ENCODE measurements around the gene CXCR4. TPM values are rescaled to one million over a fixed set of nuclear protein-coding genes. Genes with fewer than 3 reads are reported as not detected.

Gene CXCR4
- 10 to 100 TPM; 28.9 to 47.9 (median 34.0) TPM for polyA plus RNA-seq (ENCODE audit: insufficient read length in 10 of 10)
- long read RNA-seq, donor 1, transcript CXCR4-202 (1 exons, 1,895 nt) = minor isoform, 9 of 27 reads
- long read RNA-seq, donor 1, transcript CXCR4-201 (2 exons, 1,682 nt) = major isoform, 18 of 27 reads
- long read RNA-seq, donor 1, partial matches to known transcripts = 0 of 27 reads
- long read RNA-seq, donor 1, other reads (novel, unspliced or antisense) = 0 of 27 reads
- long read RNA-seq, donor 2, transcript CXCR4-201 (2 exons, 1,682 nt) = major isoform, 15 of 18 reads
- long read RNA-seq, donor 2, partial matches to known transcripts = 0 of 18 reads
- long read RNA-seq, donor 2, other reads (novel, unspliced or antisense) = 0 of 18 reads
- long read RNA-seq, donor 3 = 0 reads
- long read RNA-seq, donor 4, transcript CXCR4-201 (2 exons, 1,682 nt) = major isoform, 5 of 7 reads
- long read RNA-seq, donor 4, partial matches to known transcripts = 0 of 7 reads
- long read RNA-seq, donor 4, other reads (novel, unspliced or antisense) = 0 of 7 reads
- long read RNA-seq, donor 5, transcript CXCR4-202 (1 exons, 1,895 nt) = major isoform, 16 of 30 reads
- long read RNA-seq, donor 5, transcript CXCR4-201 (2 exons, 1,682 nt) = minor isoform, 14 of 30 reads
- long read RNA-seq, donor 5, partial matches to known transcripts = 0 of 30 reads
- long read RNA-seq, donor 5, other reads (novel, unspliced or antisense) = 0 of 30 reads
- long read RNA-seq, donor 6, transcript CXCR4-201 (2 exons, 1,682 nt) = major isoform, 13 of 25 reads
- long read RNA-seq, donor 6, transcript CXCR4-202 (1 exons, 1,895 nt) = minor isoform, 12 of 25 reads
- long read RNA-seq, donor 6, partial matches to known transcripts = 0 of 25 reads
- long read RNA-seq, donor 6, other reads (novel, unspliced or antisense) = 0 of 25 reads
- long read RNA-seq, donor 7, transcript CXCR4-202 (1 exons, 1,895 nt) = major isoform, 10 of 17 reads
- long read RNA-seq, donor 7, transcript CXCR4-201 (2 exons, 1,682 nt) = minor isoform, 7 of 17 reads
- long read RNA-seq, donor 7, partial matches to known transcripts = 0 of 17 reads
- long read RNA-seq, donor 7, other reads (novel, unspliced or antisense) = 0 of 17 reads
- long read RNA-seq, donor 8, transcript CXCR4-201 (2 exons, 1,682 nt) = minor isoform, 5 of 15 reads
- long read RNA-seq, donor 8, transcript CXCR4-202 (1 exons, 1,895 nt) = major isoform, 10 of 15 reads
- long read RNA-seq, donor 8, partial matches to known transcripts = 0 of 15 reads
- long read RNA-seq, donor 8, other reads (novel, unspliced or antisense) = 0 of 15 reads
- long read RNA-seq, donor 9, partial matches to known transcripts = 0 of 4 reads
- long read RNA-seq, donor 9, other reads (novel, unspliced or antisense) = 0 of 4 reads

GRCh38 chr2:136117909-136118818, at the start of gene CXCR4:
TSS of gene CXCR4 (minus strand) at chr2:136118149. CDS start at chr2:136118060, 89 bp downstream.
- DNase-seq = peak; percentile 48 to 83 (median 75)

GRCh38 chr2:136164280-136164776, 46.4 kb upstream of the CXCR4 start:
- DNase-seq = no peak

GRCh38 chr2:136162438-136162837, 44.5 kb upstream of the CXCR4 start:
- DNase-seq = no peak

GRCh38 chr2:136156411-136156810, 38.5 kb upstream of the CXCR4 start:
- no peak for DNase-seq

DNA sequence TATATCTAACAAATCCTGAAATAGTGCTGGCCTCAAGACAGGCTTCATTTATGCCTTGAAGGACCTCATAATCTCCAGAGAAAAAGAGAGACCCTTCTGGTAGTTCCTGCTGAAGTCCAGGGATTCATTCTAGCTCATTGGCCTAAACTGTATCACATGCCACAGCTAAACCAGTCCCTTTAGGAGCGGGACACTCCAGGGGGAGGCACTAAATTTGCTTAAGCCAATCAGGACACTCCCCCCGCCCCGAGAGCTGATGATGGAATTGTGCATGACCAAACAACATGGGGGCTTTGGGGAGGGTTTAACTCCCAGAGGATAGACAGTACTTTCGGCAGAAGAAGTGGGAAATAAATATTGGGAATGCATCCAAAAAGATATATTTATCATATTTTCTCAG, 36.4 kb upstream of the CXCR4 start:
- no peak for DNase-seq

DNA sequence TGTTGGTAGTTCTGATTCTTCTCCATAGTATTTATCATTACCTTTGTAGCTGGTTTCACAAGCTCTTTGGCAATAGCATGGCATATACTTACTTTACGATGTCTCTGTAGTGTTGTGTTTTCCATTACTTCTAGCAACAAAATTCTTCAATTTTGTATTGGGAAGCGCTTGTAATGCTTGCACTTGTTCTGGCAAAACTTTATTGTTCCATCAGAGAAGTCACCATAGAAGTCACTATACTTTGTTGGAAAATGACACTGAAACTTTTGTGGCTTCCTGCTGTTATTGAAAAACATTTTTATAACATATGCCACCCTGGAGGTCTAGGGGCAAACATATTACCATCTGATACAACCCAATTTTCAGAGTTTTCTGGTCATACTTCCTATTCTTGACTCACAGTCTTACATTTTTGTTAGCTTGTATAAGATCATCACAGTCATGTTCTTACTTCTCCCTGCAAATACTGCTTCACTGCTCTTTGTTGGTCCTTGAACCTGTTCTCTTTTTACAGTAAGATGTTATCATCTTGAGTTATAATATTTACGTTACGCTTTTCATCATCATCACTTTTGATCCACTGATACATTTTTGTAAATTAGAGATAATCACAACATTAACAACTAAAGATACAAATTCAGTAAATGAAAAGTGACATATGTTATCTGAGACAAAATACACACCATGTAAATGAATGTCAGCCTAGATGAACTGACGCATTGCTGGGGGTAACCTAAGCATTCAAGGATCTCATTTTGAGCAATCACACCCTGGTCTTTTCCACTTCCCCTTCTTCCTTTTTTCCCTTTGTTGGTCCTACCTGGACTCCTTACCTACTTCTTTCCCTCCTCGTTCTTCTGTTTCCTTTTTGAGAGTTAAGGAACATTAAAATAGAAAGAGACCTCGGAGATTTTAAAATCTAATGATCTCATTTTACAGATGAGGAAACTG, 33.3 kb upstream of the CXCR4 start:
- DNase-seq = no peak

- no peak for DNase-seq
Measured at GRCh38 chr2:136149011-136149410, 31.1 kb upstream of the CXCR4 start.

DNA sequence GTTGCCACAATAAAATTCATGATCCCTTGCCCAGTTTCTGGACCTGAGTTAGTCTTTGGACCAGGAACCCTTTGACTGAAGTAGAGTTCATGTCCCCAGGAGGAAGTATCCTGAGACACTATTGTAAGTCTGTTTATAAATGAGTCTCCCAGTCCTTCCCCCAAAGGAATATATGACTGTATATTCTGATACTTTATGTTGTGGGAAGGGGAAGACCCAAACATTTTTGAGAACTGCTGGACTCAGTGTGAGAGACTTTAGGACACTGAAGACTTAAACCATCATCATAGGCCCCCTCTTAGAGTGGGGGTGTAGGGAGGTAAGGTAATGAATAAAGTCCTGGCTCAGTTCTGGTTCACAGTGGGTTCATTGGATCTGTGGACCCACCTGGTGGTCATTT, 28.6 kb upstream of the CXCR4 start:
- no peak for DNase-seq

DNA sequence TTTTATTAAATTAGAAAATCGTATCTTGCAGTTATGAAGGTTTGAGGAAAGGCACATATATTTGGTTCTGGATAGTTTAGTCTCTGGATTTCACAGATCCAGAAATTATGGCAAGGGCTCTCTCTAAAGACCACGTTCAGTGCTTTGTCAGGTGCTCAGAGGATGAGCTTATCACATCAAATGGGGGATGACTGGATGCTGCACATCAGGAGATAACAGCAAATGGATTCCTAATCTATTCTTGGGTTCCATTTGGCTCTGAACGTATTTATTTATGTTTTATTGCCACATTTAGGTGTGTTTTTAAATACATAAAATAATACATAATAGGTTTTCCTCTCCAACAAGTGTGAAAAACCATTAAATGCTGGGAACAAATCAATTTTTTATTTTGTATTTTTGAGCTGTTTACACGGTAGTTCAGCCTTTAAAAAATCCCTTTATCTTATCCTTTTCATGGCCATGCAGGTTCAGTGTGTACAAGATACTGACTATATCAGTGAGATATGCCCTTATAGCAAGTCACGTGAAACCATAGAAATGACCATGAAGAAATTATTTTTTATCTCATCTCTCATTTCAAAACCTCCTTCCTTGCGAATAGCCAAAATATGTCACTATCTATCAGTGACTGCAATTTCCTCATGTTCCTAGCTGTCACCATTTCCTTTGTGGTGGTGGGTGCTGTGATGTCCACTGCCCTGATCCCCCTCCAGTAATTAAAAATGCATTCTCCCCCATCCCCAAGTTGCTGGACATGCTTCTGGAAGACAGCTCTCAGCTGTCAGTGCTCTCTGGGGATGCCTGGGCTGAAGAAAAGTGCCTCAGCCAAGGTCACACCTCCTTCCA, 25.9 kb upstream of the CXCR4 start:
- no peak for DNase-seq

DNA sequence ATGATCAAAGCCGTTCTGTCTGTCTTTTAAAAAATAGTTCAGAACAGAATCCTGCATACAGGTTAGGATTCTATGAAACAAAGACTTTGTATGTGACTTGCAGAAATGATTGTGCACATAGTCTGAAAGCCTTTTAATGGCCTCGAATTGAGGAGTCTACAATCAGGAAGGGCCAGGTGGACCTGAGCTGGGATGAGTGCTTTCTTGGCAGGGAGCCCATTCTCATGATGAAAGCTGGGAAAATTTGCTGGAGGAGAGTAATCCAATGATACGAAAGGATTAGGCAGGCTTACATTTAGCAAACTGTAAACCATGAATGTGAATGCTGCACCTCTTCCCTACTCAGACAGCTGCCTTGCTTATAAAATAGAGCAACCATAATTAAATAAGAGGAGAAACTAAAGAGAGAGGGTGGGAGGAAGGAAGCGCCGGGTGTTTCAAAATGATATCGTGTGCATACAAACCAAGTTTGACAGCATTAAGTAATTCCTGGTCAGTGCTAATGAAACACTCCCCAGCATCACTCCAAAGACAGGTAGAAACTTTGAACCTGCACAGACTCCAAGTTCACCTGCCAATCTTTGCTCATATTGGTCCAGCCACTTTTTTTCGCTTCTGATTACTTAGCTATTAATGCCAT, 23.7 kb upstream of the CXCR4 start:
- no peak for DNase-seq

GRCh38 chr2:136139631-136140030, 21.7 kb upstream of the CXCR4 start:
- no peak for DNase-seq

DNA sequence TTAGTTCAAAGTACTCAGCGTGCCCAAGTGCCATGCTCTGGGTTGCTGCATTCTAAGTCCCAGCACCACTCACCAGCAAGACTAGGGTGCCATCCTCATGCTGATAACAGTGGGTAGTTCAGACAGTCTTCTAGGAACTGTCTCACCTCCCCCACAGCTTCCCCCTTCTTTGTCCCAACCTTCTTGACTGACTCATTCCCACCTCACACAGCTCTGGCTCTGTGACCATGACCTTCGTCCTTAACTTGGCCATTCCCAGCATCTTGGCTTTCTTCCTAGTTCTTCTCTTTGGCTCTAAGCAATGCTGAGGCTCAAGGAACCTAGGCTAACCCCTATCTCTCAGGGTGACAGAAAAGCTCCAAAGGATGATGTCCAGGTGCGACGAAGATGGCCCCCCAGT, 20.0 kb upstream of the CXCR4 start:
- no peak for DNase-seq

GRCh38 chr2:136136931-136137330, 19.0 kb upstream of the CXCR4 start:
- DNase-seq = no peak

DNA sequence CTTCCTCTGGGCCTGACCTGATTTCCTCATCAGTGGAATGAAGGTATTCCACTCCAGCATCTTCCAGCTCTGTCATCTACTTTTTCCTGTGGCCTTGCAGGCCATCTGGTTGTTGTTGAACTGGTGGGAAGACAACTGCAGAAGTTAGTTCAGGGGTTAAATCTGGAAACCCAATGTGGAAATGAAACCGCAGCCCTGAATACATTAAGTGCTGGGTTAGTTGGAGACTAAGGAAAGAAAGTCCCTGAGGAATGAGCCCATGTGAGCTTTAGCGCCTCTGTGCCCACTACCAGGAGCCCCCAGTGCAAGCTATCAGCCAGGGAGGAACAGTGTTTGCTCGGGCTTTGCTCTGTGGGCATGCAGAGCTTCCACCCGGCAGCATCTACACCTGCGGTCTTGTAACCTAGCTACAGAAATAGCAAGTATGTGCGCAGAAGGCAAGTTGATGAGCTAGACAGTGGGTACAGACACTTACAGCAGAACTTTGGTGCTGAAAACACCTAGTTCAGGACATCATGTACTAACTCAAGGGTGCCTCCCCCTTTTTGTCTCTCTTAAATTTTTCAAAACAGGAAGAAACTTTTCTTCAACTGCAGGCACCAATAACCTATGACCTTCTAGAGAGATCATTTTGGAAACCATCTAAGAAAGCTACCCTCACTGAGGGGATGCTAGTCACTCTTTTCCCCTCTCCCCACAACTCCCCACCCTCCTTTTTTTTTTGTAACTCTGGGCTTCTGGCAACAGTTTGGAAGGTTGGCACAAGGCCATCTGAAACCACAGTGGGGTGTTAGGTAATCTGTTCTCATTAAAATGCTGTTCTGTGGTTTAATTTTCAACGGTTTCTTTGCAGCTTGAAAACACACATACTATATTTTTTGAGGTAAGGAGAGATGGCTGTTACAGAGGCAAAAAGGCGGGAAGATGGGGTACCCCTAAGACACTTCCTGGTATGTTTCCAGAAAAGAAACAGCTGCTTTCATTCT, 18.3 kb upstream of the CXCR4 start:
- peak in 1 of 3 donors; percentile 27 for DNase-seq

GRCh38 chr2:136135462-136135861, 17.5 kb upstream of the CXCR4 start:
- DNase-seq = no peak

DNA sequence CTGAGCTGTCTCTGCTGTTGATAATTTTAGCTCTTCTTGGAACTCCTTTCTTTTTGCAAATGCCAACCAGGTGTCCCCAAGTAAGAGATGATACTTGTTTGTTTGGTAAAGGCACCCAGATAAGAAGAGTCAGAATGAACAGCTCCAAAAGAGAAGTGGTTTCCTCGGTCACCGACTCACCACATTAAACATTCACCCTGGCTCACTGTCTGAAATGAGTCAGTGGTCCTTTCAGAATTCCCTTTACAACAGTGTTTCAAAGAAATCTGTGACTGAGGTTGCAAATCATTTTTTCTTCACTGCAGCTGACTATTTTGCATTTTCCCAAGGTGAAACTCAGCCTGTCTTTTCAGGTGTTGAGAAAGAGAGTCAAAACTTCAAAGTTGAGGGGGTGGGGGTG, 16.2 kb upstream of the CXCR4 start:
- no peak for DNase-seq
